AG08396 (cell line): ENCODE data around the gene SPAG8.

Experiments used
- DNase-seq: peaks from one replicate; pipeline ENCODE4 v3.0.0; 2012; ENCODE audit warnings: low spot score, mixed read lengths

Gene SPAG8

GRCh38 chr9:35839926-35840325, 27.9 kb upstream of the SPAG8 start:
- no peak for DNase-seq

GRCh38 chr9:35836595-35836994, 24.5 kb upstream of the SPAG8 start:
- no peak for DNase-seq

GRCh38 chr9:35835766-35836165, 23.7 kb upstream of the SPAG8 start:
- no peak for DNase-seq

- no peak for DNase-seq
Measured at GRCh38 chr9:35835216-35835632, 23.2 kb upstream of the SPAG8 start.

- no peak for DNase-seq
Measured at GRCh38 chr9:35834260-35835215, 22.5 kb upstream of the SPAG8 start.

- no peak for DNase-seq
Measured at GRCh38 chr9:35832814-35833213, 20.8 kb upstream of the SPAG8 start.

- no peak for DNase-seq
Measured at GRCh38 chr9:35831040-35831439, 19.0 kb upstream of the SPAG8 start.

GRCh38 chr9:35829764-35830096, 17.7 kb upstream of the SPAG8 start:
- DNase-seq, result no peak

GRCh38 chr9:35829084-35829763, 17.2 kb upstream of the SPAG8 start, which contains the start of gene TMEM8B:
Gene TMEM8B, plus strand, starts transcription at chr9:35829228. Its CDS starts 220 bp downstream, at chr9:35829448.
- peak; percentile 96 for DNase-seq

GRCh38 chr9:35828716-35829083, 16.6 kb upstream of the SPAG8 start, which contains the start of gene FAM221B:
Gene FAM221B, minus strand, starts transcription at chr9:35828732. Its CDS starts 2,571 bp downstream, at chr9:35826161.
- no peak for DNase-seq

GRCh38 chr9:35827486-35827885, 15.4 kb upstream of the SPAG8 start:
- peak; percentile 68 for DNase-seq

GRCh38 chr9:35826071-35826701, 14.1 kb upstream of the SPAG8 start:
- peak; percentile 60 for DNase-seq

- DNase-seq, result no peak
Measured at GRCh38 chr9:35822926-35823325, 10.9 kb upstream of the SPAG8 start.

- DNase-seq, result peak; percentile 53
Measured at GRCh38 chr9:35820076-35820475, 8.0 kb upstream of the SPAG8 start.

- no peak for DNase-seq
Measured at GRCh38 chr9:35818341-35818740, 6.3 kb upstream of the SPAG8 start.

- no peak for DNase-seq
Measured at GRCh38 chr9:35816708-35817107, 4.6 kb upstream of the SPAG8 start.

- peak; percentile 97 for DNase-seq
Measured at GRCh38 chr9:35814841-35815543, 2.9 kb upstream of the SPAG8 start, which contains the start of gene HINT2. Gene HINT2, minus strand, starts transcription at chr9:35815042. Its CDS starts 63 bp downstream, at chr9:35814979.

- DNase-seq, result peak; percentile 64
Measured at GRCh38 chr9:35814106-35814840, 2.2 kb upstream of the SPAG8 start.

GRCh38 chr9:35813434-35814105, 1.5 kb upstream of the SPAG8 start:
- no peak for DNase-seq

- DNase-seq, result no peak
Measured at GRCh38 chr9:35811381-35812024, 559 bp downstream of the SPAG8 start.
